Prostate gland (tissue), 2 donors: ENCODE data around the gene ZNF397. TPM values are rescaled to one million over a fixed set of nuclear protein-coding genes. Genes with fewer than 3 reads are reported as not detected.

Experiments
- DNase-seq: peaks from one replicate; pipeline ENCODE4 v3.0.0-alpha.2; 2019; ENCODE audit warnings: low spot score
- H3K27ac ChIP-seq, 2 donors: fragments of 200-600 bp; sonication (generic); 2 replicates each; pipeline ENCODE4 v1.5.1; 2017 to 2019
- H3K27me3 ChIP-seq: fragments of 200-600 bp; sonication (generic); replicated peaks from 2 replicates; pipeline ENCODE4 v1.5.1; 2019; ENCODE audit not compliant: insufficient read depth
- H3K36me3 ChIP-seq, 2 donors: fragments of 200-600 bp; sonication (generic); 1 replicate in 1 of 2; 2 replicates in 1 of 2; pipeline versions ENCODE4 v1.5.1 to v1.8.1; 2017 to 2019
- H3K4me1 ChIP-seq: fragments of 200-600 bp; sonication (generic); replicated peaks from 2 replicates; pipeline ENCODE4 v1.5.1; 2019
- H3K4me3 ChIP-seq, 2 donors: fragments of 200-600 bp; sonication (generic); 2 replicates each; pipeline ENCODE4 v1.5.1; 2017 to 2019
- H3K9me3 ChIP-seq: fragments of 200-600 bp; sonication (generic); 2 replicates; pipeline ENCODE4 v1.5.1; 2017
- POLR2A ChIP-seq: fragments of 450-650 bp; IDR thresholded peaks from one replicate; pipeline ENCODE4 v1.6.1; 2016; ENCODE audit warnings: antibody characterized with exemption, mild to moderate bottlenecking
- POLR2AphosphoS5 ChIP-seq: sonication (generic); formaldehyde crosslinking; IDR thresholded peaks from one replicate; pipeline ENCODE4 v1.6.1; 2017; ENCODE audit warnings: antibody characterized with exemption
- WGBS: methylation state at CpG from one replicate; pipeline ENCODE4 v1.1.5; 2018; 5-methylcytosine and 5-hydroxymethylcytosine counted together
- intact Hi-C: fragments of 100-400 bp; cut with DNase I; formaldehyde crosslinking; loops from one replicate; pipeline ENCODE4 v1.14.2; 2022
- total RNA-seq, 2 donors: library from RNA; depleted of rRNA; stranded (reverse); fragments of >200 nt; gene quantifications; one replicate each; pipeline ENCODE4 v1.1.0, GENCODE V29; 2016
- TF ChIP-seq, protein P1 (sequence below), 4 experiments: fragments of 200-600 bp in 2 of 4; fragments of 450-650 bp in 2 of 4; sonication (generic) in 2 of 4; IDR thresholded peaks; 1 replicate in 3 of 4; 2 replicates in 1 of 4; pipeline ENCODE4 v1.5.1; 2016 to 2019; ENCODE audit warnings: antibody characterized with exemption in 4 of 4, mild to moderate bottlenecking in 2 of 4, moderate library complexity in 2 of 4

ZNF397 gene
- 10 to 100 TPM; 32.9 TPM for total RNA-seq

DNA sequence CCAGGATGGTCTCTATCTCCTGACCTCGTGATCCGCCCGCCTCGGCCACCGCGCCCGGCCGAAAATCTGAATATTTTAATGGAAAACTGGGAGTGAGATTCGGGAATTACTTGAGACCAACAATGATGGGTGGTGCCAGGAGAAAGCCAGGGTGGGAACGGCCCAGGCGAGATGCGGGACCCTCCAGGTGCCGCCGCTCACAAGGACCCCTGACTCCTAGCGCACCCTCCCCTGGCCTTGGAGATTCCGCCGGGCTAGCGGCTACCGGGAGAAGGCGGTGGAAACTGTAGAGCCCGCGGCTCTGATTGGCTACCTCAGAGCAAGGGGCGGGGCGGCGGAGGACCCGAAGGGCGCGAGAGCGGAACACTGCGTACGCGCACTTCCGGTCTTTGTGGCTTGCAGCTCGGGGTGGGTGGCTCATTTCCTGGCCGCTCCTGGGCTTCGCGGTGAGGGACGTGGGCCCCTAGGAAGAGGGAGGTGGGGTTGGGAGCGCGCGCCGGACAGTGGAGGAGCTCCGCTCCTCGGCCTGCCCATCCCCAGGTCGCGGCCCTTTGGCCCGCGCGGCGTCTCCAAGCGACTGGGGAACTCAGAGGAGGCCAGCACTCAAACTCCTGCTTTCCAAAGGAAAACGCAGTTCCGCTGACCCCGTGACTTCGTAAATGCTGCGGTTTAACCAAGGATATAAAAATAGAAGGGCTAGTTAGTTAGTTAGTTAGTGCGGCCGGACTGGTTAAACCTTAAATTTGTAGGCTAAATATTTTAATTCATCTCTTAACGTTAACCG lies at the start of gene ZNF397:
ZNF397 (plus strand) TSS at position 371 of the 784 bp plus-strand sequence. CDS start 1,437 bp downstream, outside the sequence.
- H3K27ac ChIP-seq = peak within 1 kb of the TSS; percentile 92 to 96
- no peaks in the 10 kb centered on the region for H3K4me1 ChIP-seq
- H3K9me3 ChIP-seq = no peaks in the 10 kb centered on the region
- intact Hi-C loops = loop anchor here (1.0 kb wide), 1 partner anchor 103 kb away; the partner anchor contains the start of gene ZNF24
- WGBS = under 1% methylated on average over 60 of the region's 60 CpGs
- peaks cover 5 to 9% of the 10 kb centered on the region in 2 donors for H3K36me3 ChIP-seq
- H3K27me3 ChIP-seq = no peaks in the 10 kb centered on the region
- H3K4me3 ChIP-seq = peak within 1 kb of the TSS; percentile 77 to 78
- peak; percentile 97 for DNase-seq
- peak; percentile 96 for TF ChIP-seq POLR2AphosphoS5
- TF ChIP-seq POLR2A = peak; percentile 93
- TF ChIP-seq, protein P1, sequence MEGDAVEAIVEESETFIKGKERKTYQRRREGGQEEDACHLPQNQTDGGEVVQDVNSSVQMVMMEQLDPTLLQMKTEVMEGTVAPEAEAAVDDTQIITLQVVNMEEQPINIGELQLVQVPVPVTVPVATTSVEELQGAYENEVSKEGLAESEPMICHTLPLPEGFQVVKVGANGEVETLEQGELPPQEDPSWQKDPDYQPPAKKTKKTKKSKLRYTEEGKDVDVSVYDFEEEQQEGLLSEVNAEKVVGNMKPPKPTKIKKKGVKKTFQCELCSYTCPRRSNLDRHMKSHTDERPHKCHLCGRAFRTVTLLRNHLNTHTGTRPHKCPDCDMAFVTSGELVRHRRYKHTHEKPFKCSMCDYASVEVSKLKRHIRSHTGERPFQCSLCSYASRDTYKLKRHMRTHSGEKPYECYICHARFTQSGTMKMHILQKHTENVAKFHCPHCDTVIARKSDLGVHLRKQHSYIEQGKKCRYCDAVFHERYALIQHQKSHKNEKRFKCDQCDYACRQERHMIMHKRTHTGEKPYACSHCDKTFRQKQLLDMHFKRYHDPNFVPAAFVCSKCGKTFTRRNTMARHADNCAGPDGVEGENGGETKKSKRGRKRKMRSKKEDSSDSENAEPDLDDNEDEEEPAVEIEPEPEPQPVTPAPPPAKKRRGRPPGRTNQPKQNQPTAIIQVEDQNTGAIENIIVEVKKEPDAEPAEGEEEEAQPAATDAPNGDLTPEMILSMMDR (IDR thresholded peaks at IDR 0.05) = peak in 1 of 4 experiments; percentile 14

DNA sequence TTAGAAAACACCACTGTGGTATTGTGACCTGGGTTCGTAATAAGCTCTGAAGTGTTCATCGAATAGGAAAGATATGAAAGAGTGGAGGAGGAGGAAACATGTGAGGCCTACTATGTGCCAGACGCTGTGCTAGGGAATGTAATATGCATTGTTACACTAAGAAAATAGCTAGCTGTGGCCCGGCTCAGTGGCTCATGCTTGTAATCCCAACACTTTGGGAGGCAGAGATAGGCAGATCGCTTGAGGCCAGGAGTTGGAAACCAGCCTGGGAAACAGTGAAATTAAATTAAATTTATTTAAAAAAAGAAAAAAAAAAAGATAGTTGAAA lies 49.2 kb upstream of the ZNF397 start:
- intact Hi-C loops = no loop called here
- WGBS = 78% methylated on average over 5 of the region's 5 CpGs
- no peak for DNase-seq
- Histone ChIP-seq H3K4me3 (no peak overlapping the region), H3K36me3 (no peaks in the 10 kb centered on the region), H3K27ac (no peak overlapping the region), H3K9me3 (no peaks in the 10 kb centered on the region), H3K27me3 (no peaks in the 10 kb centered on the region), H3K4me1 (no peaks in the 10 kb centered on the region)
- TF ChIP-seq POLR2A = no peak
- TF ChIP-seq, protein P1 (IDR thresholded peaks at IDR 0.05) = no peak
- TF ChIP-seq POLR2AphosphoS5 = no peak

DNA sequence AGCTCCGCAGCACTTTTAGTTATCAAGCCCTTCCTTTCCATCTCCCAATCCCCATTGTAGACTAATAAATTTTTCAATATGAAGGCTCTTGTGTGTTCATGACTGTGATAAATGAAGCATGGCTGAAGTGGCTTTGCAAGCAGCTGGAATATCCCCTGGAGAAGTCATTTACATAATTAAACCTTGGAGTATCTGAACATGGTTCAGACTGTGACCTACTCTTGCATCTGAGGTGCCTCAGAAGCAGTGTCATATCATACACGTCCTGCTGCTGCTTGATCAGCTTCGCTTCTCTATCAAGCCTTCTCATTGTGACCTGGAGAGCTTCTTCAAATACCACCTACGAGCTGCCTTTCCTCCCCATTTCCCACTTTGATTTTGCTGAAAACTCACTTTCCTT lies 48.4 kb upstream of the ZNF397 start:
- Histone ChIP-seq H3K27me3 (no peaks in the 10 kb centered on the region), H3K9me3 (no peaks in the 10 kb centered on the region), H3K27ac (no peak overlapping the region), H3K4me3 (no peak overlapping the region), H3K4me1 (no peaks in the 10 kb centered on the region), H3K36me3 (no peaks in the 10 kb centered on the region)
- no peak for DNase-seq
- TF ChIP-seq POLR2A (no peak), POLR2AphosphoS5 (no peak)
- TF ChIP-seq, protein P1 (IDR thresholded peaks at IDR 0.05) = no peak
- 96% methylated on average over 4 of the region's 4 CpGs for WGBS
- intact Hi-C loops = no loop called here

DNA sequence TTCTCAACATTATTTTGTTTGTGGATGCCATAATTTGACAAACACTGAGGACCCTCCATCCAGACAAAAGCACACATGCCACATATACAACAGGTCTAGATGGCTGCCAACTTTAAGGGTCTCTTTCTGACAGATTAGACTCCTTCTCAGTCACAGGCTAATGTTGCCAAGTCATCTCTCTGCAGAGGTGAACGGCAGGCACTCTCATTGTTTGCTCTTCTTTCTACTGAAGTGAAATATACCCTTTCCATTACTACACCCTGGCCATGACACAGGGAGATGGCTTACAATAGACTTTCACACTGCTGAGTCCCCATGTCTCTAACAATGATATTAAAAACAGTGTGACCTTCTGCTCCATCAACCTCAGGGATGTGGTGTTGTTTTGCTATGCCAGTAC lies 47.5 kb upstream of the ZNF397 start:
- no peaks in the 10 kb centered on the region for H3K9me3 ChIP-seq
- H3K36me3 ChIP-seq = no peaks in the 10 kb centered on the region
- H3K27me3 ChIP-seq = no peaks in the 10 kb centered on the region
- intact Hi-C loops = no loop called here
- H3K27ac ChIP-seq = no peak overlapping the region
- 33% methylated on average over 1 of the region's 1 CpG for WGBS
- no peak for DNase-seq
- no peaks in the 10 kb centered on the region for H3K4me1 ChIP-seq
- TF ChIP-seq POLR2A (no peak), POLR2AphosphoS5 (no peak)
- TF ChIP-seq, protein P1 (IDR thresholded peaks at IDR 0.05) = no peak
- H3K4me3 ChIP-seq = no peak overlapping the region

DNA sequence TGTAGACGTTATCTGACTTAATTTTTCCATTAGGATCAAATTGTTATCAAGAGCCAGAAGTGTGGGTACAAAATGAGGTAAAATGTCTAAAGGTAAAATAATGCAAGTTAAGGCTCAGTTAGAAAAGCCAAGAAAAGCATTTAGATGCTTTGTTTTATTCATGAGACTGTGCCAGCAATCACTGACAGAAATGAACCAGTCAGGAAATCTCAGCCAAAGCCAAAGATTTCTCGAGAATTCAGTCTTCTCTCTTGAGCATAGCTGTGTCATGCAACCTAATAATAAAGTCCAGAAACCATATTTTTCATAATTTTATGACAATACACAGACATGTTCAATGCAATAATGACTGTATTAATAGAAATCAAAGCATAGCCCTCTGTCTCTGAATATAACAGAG lies 43.5 kb upstream of the ZNF397 start:
- Histone ChIP-seq H3K27me3 (no peaks in the 10 kb centered on the region), H3K36me3 (no peaks in the 10 kb centered on the region), H3K4me1 (no peaks in the 10 kb centered on the region), H3K9me3 (no peaks in the 10 kb centered on the region), H3K4me3 (no peak overlapping the region), H3K27ac (no peak overlapping the region)
- DNase-seq = no peak
- TF ChIP-seq POLR2A (no peak), POLR2AphosphoS5 (no peak)
- TF ChIP-seq, protein P1 (IDR thresholded peaks at IDR 0.05) = no peak
- WGBS = 54% methylated on average over 2 of the region's 2 CpGs
- intact Hi-C loops = no loop called here
